DMS 273 (cell line): Measurements from ENCODE around the gene CYP2J2.
"Not testable (repeated sequence)": the region's sequence is repeated elsewhere in the genome, so short reads cannot be mapped to it uniquely, and the experiment has no call there.

Experiments
- DNase-seq: peaks from one replicate; lab custom pipeline; 2025; ENCODE audit not compliant: unreplicated experiment; lab: John Stamatoyannopoulos, UW

Gene CYP2J2, protein sequence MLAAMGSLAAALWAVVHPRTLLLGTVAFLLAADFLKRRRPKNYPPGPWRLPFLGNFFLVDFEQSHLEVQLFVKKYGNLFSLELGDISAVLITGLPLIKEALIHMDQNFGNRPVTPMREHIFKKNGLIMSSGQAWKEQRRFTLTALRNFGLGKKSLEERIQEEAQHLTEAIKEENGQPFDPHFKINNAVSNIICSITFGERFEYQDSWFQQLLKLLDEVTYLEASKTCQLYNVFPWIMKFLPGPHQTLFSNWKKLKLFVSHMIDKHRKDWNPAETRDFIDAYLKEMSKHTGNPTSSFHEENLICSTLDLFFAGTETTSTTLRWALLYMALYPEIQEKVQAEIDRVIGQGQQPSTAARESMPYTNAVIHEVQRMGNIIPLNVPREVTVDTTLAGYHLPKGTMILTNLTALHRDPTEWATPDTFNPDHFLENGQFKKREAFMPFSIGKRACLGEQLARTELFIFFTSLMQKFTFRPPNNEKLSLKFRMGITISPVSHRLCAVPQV

DNA sequence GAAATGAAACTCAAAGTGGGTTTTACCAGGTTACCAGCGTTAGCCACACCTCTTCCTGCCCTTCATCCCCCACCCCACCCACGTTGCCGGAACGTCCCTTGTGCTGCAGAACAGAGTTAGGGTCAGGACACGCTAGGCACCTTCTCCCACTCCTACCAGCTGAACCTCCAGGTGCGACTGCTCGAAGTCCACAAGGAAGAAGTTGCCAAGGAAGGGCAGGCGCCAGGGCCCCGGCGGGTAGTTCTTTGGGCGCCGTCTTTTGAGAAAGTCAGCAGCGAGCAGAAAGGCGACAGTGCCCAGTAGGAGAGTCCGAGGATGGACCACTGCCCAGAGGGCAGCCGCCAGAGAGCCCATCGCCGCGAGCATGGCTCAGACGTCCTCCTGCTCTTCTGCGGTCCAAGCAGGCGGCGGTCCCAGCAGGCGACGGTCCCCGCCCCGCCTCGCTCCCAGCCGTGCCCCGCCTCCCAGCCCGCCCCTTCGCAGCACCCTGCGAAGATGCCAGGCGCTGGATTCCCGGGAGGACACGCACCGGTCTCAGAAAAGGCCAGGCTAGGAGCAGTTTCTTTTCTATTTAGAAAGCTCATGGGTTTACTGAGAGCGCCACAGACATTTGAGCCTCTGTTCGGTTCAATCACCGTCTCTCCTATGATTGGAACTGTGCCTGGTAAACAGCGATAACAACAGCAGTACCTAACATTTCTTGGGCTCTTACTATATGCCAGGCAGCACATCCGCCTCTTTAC lies at the start of gene CYP2J2:
Gene CYP2J2, minus strand, starts transcription at position 393 of the 743 bp plus-strand sequence. Its CDS starts 27 bp downstream, at position 366.
- DNase-seq, result peak; percentile 80

- DNase-seq, result no peak
These were observed 47.1 kb upstream of the CYP2J2 start for GRCh38 chr1:59973719-59974118.

GRCh38 chr1:59972216-59972927 lies 45.8 kb upstream of the CYP2J2 start:
- peak; percentile 98 for DNase-seq

DNA sequence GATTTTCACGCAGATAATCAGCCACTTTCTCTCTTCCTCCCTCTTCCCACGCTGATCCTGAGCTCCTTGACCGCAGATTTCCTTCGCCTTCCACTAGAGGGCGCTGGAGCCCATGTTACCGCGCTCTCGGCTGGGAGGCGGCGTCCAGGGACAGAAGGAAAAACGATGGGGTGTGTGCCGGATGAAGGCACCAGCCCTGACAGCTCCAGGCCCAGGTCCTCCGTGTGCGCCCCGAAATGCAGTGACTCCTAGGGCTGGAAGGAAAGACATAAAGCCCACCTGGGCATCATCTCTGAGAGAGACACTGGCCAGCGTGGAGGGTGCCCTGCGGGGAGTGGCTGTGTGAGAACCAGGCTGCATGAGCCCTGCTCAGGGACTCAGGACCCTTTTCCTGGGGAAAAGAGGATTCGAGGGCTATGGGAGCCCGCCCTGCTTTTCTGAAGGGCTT lies 44.9 kb upstream of the CYP2J2 start:
- peak; percentile 92 for DNase-seq

DNA sequence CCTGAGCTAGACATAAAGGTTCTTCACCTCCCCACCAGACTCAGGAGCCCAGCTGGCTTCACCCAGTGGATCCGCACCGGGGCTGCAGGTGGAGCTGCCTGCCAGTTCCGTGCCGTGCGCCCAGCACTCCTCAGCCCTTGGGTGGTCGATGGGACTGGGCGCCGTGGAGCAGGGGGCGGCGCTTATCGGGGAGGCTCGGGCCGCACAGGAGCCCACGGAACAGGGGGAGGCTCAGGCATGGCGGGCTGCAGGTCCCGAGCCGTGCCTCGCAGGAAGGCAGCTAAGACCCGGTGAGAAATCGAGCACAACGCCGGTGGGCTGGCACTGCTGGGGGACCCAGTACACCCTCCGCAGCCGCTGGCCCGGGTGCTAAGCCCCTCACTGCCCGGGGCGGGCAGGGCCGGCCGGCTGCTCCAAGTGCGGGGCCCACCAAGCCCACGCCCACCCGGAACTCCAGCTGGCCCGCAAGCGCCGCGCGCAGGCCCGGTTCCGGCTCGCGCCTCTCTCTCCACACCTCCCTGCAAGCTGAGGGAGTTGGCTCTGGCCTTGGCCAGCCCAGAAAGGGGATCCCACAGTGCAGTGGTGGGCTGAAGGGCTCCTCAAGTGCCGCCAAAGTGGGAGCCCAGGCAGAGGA lies 43.1 kb upstream of the CYP2J2 start:
- not testable (repeated sequence) for DNase-seq

DNA sequence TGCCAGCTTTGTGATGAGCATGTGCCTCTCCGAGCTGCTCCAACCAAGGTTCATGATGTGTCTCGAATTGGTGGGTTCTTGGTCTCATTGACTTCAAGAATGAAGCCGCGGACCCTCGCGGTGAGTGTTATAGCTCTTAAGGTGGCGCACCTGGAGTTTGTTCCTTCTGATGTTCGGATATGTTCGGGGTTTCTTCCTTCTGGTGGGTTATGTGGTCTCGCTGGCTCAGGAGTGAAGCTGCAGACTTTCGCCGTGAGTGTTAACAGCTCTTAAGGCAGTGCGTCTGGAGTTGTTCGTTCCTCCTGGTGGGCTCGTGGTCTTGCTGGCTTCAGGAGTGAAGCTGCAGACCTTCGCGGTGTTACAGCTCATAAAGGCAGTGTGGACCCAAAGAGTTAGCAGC lies 42.2 kb upstream of the CYP2J2 start:
- not testable (repeated sequence) for DNase-seq

DNA sequence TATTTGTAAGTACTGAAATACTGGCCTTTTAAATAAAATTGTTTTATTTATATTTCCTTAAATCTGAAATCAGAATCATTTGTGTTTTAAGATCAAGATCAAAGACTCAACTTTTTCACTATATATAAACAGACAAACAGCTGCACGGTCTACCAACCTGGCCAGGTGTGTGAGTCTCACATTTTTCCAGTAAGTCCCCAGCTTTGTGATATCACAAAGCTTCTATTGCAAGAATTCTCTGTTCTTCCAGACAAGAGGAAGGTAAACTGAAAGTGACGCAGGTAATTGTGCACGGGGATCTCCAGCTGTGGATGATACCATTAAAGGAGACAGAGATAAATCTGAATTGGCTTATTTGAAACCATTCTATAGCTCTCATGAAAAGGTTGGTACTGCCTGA lies 41.2 kb upstream of the CYP2J2 start:
- no peak for DNase-seq

DNA sequence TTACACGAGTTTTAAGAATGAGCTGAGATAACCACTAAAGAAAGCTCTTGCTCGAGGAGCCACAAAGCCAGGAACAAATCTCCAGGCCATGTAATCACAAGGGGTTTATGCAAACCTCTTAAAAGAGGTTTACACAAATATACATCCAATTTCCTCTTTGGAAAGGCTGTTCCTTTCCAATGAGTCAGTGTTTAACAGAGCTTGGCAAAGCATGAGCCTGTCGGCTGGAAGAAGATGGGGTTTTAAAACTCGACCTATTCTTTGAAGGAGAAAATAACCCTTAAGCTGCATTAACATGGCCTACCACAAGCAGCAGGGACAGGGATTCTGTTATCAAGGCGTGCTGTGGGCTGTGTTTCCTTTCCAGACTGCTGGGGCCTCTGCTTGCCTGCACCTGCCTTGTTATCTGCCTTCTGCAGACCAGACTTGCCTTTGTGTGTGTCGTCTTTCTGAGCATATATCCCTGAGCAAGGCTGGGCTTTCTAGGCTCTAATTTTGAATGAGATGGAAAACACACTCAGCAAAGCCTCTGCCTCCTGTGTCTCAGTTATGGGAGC lies 40.6 kb upstream of the CYP2J2 start:
- DNase-seq, result peak; percentile 73

GRCh38 chr1:59952065-59952464 lies 25.5 kb upstream of the CYP2J2 start:
- peak; percentile 11 for DNase-seq

DNA sequence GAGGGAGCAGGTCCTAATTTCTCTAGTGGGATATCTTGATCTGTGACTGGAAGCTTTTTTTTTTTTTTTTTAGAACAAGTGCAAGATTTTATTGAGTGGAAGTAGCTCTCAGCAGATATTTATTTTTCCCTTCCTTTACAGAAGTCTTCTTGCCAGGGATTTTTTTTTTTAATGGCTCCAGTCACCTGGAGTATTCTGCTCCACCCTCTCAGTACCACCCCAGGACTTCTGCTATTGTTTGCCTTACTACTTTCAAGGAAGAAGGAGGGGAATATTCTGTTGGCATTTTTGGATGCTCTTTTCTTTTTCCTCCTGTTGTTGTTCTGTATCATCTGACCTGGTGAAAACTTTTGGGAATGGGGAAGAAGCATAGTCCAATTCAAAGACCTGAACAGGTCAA lies 23.1 kb upstream of the CYP2J2 start:
- no peak for DNase-seq

DNA sequence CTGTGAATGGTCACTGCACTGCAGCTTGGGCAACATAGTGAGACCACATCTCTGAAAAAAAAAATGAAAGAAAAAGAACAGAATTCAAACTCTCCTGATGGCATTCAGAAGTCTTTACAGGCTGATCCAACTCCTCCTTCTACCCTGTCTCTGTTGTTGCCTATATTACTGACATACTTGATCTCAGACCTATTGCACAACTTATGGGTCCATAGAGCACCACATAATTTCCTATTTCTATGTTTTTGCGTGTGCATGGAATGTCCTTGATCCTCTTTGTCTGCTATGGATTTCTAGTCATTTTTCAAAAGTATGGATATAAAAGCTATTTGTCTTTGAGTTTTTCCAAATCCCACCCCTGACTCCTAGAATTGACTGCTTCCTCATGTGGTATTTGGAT lies 22.4 kb upstream of the CYP2J2 start:
- no peak for DNase-seq

- DNase-seq, result peak; percentile 87
These were observed 20.7 kb upstream of the CYP2J2 start for GRCh38 chr1:59947047-59947938.

- no peak for DNase-seq
These were observed 19.2 kb upstream of the CYP2J2 start for GRCh38 chr1:59945790-59946189.

DNA sequence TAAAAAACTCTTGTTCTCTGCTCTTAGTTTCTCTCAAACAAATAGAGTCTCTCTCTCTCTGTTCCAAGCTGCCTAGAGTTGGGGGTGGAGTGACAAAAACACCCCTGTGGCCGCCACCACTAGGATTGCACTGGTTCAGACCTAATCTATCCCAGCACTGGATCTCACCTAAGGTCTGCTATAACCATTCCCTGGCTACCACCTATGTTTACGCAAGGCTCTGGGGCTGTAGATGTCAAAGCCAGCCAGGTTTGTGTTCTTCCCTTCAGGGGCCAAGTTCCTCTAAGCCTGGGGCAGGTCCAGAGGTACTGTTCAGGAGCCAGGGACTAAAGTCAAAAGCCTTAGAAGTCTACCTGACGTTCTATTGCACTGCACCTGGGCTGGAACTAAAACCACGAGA lies 12.8 kb upstream of the CYP2J2 start:
- no peak for DNase-seq

DNA sequence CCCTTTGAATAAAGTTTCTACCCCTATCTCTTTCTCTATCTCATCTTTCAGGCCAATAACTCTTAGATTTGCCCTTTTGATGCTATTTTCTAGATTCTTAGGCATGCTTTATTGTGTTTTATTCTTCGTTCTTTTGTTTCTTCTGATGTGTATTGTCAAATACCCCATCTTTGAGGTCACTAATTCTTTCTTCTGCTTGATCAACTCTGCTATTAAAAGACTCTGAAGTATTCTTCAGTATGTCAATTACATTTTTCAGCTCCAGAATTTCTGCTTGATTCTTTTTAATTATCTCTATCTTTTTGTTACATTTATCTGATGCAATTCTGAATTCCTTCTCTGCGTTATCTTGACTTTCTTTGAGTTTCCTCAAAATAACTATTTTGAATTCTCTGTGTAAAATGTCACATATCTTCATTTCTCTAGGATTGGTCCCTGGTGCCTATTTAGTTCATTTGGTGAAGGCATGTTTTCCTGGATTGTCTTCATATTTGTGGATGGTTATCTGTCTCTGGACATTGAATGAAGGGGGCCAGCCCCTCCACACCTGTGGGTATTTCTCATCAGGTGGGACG lies 11.2 kb upstream of the CYP2J2 start:
- no peak for DNase-seq

GRCh38 chr1:59936358-59936821 lies 9.8 kb upstream of the CYP2J2 start:
- DNase-seq, result no peak

GRCh38 chr1:59928996-59929395 lies 2.4 kb upstream of the CYP2J2 start:
- DNase-seq, result no peak

GRCh38 chr1:59927213-59927612 lies 640 bp upstream of the CYP2J2 start:
- peak; percentile 68 for DNase-seq

DNA sequence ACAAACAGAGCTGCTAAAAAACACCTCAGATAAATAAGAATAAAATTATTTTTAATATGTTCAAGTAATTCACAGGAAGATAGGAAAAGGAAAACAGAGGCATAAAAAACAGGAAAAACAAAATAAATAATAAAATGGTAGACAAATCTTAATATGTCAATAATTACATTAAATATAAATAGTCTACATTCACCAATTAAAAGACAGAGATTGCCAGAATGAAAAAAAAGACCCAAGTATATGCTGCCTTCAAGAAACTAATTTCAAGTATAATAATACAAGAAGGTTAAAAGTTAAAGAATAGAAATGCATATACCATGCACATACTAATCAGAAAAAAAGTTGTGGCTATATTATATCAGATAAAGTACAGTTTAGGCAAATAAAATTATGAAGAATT lies 1.9 kb downstream of the CYP2J2 start:
- DNase-seq, result no peak
